Inferior parietal cortex (tissue), 1 donor: Measurements from ENCODE around the gene CD40.

Experiments
- DNase-seq: peaks from one replicate; pipeline ENCODE4 v3.0.0-alpha.2; 2016; ENCODE audit errors: extremely low spot score

The CD40 gene

DNA sequence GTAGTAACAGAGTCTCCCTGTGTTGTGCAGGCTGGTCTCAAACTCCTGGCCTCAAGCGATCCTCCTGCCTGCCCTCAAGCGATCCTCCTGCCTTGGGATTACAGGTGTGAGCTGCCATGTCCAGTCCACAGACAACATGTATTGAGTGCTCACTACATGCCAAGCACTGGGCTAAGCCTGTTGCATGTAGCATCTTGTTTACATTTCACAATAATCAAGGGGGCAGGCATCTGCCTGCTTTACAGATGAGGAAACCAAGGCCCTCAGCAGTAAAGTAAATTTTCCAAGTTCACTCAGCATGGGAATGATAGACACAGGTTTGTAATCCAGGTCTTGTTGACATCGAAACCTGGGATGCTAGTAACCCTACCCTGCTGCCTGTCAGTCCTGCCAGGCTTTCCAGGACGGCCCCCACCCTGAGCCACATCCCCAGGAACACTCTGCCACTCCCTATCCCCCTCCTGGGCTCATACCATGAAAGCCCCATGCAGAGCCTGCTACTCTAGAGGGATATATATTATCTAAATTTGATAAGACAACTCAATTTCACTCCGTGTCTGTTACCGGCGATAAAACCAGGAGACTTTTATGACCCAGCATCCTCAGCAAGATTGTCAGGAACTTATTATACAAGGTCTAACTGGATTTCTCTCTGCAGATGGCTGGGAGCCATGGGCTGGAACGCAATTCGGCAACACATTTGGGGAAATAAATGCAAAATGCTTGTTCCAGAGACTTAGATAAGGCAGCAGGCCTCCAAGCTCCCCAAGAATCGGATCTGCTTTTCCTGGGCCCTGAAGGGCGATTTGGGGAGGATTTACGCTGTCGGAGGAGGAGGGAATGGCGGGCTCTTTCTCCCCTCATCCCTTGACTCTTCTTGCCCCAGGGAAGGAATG is 30.4 kb downstream of the CD40 start:
- DNase-seq = no peak

DNA sequence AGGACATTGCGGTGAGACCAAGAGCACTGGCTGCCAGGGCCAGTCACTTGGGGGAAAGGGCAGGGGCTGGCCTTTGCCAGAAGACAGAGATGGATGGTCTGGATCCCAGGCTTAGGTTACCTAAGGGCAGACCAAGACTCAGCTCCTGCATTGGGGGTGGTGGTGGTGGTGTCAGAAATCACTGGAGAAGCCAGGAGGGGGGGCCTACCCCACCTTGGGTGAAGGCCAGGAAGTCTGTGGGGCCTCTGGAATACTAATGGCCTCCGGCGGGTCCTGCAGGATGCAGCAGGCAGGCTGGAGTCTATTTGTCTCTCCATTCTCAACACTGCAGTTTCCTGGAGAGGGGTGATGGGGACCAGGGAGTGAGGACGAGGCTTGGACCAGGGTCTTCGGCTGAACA is 32.8 kb downstream of the CD40 start:
- no peak for DNase-seq

DNA sequence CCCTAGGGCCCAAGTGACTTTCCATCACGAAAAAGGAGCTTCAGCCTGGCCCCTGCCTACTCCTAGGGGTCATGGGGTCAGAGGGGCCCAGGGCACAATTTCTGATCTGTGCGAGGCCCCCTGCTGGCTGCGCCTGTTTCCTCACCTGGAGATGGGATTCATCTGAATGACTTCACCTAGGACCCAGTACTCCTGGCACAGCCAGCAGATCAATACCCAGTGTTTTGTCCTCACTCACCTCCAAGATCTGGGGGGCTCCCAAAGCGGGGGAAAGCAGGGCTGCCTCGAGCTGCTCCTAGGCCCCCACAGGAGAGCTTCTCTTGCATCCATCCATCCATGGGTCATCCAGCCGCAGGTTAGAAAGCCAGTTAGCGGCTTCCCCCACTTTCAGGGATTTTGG is 33.8 kb downstream of the CD40 start:
- no peak for DNase-seq

DNA sequence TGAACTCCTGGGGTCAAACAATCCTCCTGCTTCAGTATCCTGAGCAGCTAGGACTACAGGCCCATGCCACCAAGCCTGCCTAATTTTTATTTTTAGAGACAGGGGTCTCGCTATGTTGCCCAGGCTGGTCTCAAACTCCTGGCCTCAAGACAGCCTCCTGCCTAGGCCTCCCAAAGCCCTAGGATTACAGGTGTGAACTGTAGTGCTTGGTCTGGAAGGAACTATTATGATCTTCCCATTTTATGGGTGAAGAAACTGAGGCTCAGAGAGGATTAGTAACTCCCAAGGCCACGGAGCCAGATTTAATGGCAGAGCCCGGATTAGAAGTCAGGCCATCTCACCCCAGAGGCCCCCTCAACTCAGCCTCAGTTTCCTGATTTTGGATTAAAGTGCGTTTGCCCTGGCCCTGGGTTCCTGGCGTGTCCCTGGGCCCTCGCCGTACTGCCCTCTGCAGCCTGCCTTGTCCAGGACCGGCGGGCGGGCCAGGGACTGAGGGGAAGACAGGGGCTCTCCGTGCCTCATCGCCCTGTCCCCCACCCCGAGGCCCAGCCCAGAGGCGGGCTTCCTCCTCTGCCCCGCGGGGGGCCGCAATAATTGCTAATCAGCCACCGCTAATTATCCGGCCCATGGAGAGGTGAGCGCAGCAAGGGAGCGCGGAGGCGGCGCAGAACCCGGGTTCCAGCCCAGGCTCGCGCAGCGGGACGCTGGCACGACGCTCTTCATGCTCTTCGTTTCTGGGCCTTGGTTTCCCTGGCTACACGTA is 34.9 kb downstream of the CD40 start:
- DNase-seq = no peak

DNA sequence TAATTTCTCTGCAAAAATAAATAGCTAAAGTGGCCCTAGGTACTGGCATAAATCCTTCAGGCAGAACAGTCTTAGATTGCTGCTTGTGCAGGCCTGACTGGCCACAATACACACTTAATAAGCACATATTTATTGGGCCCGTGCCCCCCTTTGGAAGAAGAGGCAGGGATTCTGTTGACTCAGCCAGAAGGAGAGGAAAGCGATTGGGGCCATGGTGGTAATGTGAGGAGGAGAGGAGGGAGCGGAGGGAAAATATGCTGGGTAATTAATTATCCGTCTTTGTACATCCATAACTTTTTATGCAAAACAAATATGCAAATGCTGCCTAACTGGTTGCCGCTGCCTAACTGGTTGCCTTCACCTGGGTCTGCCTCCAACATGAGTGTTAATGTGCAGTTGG is 36.2 kb downstream of the CD40 start:
- DNase-seq = no peak

DNA sequence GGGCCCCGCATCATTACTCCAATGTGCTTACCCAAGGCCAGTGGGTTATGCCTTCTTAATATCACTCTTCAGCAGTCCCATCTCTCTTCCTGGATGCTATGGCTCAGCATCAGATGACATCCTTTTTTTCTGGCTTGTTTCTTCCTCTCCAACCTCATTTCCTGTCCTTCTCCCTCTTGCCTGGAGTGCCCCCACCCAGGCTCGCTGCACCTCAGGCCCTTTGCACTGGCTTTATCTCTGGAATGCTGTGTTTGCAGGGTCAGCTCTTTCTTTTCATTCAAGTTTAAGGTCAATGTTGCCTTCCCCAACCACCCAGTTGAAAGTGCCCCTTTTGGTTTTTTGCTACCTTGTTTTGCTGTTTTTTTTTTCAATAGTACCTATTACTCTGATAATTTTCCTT is 36.7 kb downstream of the CD40 start:
- no peak for DNase-seq

DNA sequence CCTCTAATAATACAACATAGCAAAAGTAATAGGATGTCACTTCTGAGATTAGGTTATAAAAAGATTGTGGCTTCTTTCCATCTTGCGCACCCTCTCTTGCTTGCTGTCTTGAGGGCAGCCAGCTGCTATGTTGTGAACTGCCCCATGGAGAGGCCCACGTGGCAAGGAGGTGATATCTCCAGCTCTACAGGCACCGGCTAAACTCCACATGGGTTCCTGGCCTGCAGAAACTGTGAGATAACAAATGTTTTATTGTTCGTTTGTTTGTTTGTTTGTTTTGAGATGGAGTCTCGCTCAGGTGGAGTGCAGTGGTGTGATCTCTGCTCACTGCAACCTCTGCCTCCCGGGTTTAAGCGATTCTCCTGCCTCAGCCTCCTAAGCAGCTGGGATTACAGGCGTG is 38.0 kb downstream of the CD40 start:
- DNase-seq = no peak

DNA sequence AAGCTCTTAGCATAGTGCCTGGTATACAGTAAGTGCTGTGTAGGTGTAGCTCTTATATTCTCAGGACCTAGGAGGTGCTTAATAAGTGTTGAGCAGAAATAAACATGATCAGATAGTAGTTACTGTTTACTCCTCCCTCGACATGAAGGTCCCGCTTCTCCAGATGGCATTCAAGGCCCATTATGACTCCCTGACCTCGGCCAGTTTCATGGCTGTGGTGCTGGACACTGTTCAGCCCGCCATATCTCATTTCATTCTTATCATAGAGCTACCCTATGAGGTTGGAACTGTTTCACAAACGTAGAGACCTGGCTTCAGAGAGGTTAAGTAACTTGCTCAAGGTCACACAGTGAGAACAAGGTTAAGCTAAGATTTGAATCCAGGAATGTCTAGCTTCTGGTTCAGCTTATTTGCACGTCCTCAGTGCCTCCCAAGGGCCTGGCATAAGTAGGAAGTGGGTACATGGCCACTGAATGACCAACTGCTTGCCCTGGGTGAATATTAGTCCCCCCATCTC is 39.0 kb downstream of the CD40 start:
- no peak for DNase-seq

DNA sequence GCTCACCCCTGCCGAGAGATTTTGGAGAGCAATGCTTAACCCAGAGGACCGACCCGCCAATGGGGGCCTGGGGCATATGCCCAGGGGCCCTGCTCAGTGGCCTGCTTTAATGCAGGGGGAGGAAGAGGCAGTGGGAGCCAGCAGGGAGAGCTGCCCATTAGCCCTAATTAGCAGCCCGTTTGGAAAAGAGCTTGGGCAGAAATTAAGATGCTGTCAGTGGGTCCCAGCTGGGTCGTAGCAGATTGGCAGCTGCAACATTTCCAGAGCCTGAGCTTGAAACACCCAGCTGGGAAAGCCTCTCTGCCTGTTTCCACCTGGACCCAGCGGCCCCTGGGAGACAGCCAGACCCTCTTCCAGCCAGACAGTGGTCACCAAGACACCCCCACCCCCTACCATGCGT is 39.5 kb downstream of the CD40 start:
- no peak for DNase-seq

DNA sequence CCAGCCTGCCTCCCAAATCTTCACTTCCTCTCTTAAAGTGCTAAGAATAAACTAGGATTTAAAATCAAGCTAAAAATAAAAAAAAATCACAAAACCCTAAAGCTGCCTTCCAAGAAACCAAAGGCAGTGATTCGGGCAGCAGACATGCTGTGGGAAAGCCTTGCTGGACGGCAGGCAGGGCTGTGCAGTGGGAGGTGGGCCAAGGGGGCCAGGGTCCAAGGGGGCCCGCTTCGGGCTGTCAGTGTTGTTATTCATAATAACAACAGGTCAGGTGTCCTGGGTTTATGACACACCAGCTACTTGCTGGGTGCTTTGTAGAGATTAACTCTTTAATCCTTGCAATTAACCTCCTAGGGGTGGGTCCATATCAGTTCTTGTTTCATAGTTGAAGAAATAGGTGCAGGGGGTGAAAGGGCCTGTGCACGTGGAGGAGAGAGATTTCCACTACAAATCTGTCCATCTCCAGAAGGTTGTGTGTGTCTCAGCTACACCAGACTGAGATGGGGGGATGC is 40.4 kb downstream of the CD40 start:
- DNase-seq = no peak

DNA sequence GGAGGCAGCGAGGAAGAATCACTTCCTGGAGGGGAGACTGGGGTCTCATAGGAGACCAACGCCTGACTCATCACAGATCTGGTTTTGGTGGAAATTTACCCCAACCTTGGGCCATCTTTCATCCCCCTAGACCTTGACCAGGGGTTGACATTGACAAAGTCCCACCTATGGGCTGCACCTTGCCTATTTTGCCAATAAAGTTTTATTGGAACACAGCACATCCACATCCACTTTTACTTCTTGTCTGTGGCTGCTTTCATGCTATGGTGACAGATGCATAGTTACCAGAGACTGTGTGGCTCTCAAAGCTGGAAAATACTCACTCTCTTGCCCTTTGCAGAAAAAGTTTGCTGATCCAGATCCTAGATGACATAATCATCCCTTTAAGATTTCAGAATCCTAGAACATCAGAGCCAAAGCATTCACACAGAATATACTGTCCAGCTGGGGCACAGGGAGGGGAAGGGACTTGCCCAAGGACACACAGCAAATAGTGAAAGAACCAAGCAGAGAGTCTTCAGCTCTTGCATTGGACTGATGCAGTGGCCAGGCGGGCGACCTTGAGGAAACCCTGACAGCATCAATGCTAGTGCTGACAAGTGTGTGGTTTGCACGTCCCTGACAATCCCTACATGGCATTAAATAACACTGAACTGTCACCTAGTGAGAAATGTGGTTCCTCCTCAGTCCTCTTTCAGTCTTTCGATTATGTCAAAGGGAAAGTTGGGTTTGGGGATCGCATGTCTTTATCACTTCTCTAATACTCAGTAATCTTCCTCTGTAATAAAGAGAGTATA is 41.2 kb downstream of the CD40 start:
- no peak for DNase-seq

DNA sequence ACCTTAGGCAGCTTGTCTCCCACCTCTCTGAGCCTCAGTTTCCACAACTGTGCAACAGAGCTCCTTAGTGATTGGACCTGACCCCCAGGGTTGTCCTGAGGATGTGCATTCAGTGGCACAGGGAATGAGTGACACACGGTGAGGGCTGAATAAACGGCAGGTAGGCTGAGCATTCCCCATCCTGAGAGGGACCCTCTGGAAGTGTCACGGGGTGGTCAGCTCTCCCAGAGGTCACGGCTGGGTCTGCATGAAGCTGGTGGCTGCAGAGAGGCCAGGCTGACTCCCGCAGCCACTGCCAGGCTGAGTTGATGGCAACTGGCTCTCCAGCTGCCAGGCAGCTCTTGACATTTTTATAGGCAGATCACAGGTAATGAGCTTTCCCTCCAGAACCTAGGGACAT is 42.5 kb downstream of the CD40 start:
- DNase-seq = no peak

DNA sequence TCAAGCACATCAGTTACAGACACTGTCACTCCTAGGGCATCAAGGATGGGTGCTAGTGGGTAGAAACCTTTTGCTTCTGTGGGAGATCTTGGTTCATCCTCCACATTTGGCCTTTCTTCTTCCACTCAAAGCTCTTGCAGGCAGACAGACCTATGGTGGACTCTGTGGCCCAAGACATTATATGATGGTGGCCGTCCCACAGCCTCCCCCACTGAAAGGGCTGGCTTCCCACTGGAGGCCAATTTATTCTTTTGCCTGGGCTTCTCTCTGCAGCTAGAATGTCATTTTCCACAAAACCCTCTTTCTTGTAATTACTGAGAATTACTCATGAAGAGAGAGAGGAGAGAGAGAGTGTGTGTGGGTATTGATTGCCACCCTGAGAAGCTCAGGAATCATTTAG is 43.8 kb downstream of the CD40 start:
- no peak for DNase-seq

DNA sequence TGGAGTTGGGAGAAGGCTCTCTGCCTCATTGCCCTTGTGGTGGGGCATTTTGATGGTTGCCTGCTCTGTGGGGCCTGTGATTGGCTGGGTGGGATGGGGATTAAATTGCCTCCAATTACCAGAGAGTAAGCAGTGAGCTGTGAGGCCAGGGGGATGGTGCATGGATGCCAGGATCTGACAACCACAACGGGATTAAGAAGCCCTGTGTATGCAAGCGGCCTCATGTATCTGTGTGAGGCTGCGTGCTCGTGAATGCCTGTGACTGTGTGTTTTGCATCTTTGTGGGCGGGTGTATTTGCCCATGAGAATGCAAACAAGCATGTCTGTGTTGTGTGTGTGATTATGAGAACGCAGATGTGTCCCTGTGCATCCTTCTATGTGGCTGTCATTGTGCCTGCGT is 46.1 kb downstream of the CD40 start:
- DNase-seq = no peak

DNA sequence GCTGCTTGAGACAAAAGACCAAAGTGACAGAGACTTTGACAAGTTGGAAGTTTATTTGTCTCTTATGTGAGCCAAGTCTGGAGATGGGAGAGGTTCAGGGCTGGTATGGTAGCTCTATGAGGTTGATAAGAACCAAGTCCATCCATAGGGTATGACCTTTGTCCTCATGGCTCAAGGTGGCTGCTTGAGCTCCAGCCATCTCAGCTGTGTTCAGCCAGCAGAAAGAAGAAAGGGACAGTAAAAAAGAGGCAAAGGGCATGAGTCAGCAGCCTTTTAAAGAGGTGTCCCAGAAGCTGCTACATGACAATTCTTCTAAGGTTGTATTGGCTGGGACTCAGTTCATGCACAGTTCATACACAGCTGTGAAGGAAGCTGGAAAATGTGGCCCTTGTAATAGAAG is 49.0 kb downstream of the CD40 start:
- no peak for DNase-seq

DNA sequence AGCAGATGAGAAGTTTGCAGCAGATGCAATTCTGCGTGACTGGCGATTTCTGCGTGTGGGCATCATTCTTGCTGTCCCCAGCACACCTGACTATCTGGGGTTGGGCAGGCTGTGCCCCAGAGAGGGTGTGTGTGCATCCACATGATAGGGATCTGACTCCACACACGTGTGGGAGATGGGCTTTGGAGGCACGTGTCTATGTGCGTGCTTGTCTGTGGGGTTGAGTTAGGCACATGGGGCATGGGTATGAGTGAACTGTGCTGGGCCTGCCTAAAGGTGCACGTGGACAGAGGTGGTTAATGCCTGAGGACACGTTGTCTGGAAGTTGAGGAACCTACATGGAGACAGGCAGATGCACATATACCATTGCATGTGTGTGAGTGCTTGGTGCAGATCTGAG is 50.3 kb downstream of the CD40 start:
- no peak for DNase-seq

DNA sequence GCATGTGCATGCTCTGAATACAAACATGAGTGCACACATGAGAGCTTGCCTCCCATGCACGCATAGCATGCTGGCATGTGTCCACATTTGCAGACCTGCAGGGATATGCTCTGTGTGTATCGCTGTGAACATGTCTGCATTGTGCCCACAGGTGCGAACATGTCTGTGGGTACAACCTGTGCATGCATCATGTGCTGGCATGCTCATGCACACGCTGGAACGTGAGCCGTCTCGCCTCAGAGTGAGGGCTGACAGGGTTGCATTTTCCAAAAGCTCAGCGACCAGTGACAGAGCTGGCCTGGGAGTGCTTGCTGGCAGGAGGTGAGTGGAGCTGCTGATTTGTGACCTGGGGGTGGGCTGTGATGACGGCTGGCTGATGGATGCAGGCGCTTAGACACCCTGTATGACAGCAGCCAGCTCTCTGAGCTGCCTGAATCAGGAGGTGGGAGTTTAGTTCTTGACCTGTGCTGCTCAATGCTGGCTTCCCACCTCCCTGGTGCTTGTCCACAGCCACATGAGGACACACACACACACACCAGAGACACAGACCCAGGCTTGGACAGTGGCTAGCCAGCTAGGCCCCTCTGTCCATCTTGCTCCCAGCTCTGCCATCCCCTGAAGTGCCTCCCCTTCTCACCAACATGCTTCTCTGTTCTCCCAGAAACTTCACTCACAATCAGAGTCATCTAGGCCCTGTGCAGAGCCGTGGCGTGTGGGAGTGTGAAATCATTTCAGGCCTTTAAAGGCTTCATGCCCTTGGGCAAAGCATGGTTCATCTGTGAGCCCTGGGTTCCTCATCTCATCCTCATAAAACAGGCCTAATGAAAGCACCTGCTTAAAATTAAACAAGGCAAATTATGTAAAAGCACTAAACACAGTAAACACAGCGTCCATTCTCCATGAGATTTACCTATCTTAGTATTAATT is 51.4 kb downstream of the CD40 start:
- no peak for DNase-seq

DNA sequence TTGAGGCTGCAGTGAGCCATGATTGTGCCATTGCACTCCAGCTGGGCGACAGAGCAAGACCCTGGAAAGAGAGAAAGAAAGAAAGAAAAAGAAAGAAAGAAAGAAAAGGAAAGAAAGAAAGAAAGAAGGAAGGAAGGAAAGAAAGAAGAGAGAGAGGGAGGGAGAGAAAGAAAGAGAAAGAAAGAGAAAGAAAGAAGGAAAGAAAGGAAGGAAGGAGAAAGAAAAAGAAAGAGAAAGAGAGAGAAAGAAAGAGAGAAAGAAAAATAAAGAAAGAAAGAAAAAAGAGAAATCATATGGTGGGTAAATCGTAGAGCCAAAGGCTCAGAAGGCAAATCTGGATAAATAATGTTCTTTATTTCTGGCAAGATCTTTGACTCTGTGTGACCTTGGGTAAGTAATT is 53.4 kb downstream of the CD40 start:
- DNase-seq = no peak

DNA sequence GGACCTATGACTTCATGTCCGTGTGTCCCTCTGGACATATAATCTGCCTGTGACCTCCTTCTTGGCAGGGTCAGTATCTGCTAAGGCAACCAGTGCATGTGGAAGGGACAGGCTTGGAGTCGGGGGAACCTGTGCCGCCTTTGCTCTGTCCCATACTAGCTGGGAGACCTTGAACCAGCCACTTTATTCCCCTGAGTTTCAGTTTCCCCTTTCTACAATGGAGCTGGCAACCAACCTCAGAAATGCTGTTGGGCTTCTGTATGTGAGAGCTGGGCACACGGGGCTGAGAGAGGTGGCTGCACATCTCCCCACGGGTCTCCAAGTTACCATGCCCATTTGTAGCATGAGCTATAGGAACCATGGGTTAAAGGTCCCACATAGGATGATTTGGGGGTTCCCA is 53.8 kb downstream of the CD40 start:
- DNase-seq = no peak

DNA sequence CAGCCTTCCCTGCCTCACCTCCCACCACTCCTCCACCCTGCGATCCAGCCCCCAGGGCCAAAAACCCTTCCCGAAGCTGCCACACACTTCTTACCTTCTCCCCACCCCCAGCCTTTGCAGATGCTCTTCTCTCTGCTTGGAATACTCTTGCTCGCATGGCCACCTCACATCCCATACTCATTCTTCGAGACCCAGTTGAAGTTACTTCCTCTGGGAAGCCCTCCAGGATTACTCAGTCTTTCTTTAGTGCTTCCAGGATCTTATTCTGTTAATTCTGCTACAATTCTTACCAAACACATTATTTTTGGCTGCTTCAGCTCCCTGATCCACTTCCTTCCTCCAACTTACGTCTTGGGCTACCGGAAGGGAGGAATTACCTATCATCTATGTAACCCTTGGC is 54.3 kb downstream of the CD40 start:
- DNase-seq = no peak

DNA sequence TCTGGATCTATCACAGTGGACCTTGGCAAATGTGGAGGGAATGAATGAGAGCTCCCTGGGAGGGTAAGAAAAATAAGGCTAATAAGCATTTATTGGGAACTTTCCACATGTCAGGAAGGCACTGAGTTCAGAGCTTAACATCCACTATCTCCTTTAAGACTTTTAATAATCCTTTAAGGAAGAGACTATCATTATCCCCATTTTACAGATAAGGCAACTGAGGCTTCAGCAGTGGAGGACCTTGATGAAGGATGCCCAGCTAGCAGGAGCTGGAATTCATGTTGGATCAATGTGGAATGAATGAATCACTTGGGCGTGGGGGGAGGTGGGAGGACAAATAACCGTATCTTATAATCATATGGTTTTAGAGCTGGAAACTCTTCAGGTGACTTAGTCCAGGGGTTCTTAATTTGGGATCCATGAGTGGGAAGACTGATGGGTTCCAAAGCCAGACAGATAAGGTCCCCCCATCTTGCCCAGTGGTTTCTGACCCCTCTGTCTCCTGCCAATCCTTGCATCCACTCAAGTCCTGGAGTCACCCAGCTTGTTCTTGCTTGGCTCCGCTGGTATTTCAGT is 54.9 kb downstream of the CD40 start:
- no peak for DNase-seq
